PC-9 (cell line): ENCODE measurements around the gene CYGB. TPM values are rescaled to one million over a fixed set of nuclear protein-coding genes. Genes with fewer than 3 reads are reported as not detected.

Experiments
- BruUV-seq: library from RNA; stranded (reverse); fragments of 400-500 nt; replicated peaks from 2 replicates; lab custom pipeline; 2021; lab: Mats Ljungman, UMichigan
- CTCF ChIA-PET: fragments of 300-600 bp; sonication (Branson Sonifier 250); formaldehyde crosslinking; loops from one replicate; lab custom pipeline; 2022; ENCODE audit warnings: antibody characterized with exemption; lab: Charles Lee
- POLR2A ChIA-PET: fragments of 300-600 bp; sonication (Branson Sonifier 250); formaldehyde crosslinking; loops from one replicate; lab custom pipeline; 2022; ENCODE audit warnings: antibody characterized with exemption; ENCODE audit not compliant: unreplicated experiment; lab: Charles Lee
- DNase-seq, 2 experiments: peaks; one replicate each; pipeline versions ENCODE4 v3.0.0 to v3.0.0-alpha.2; 2015 to 2022; ENCODE audit warnings: mixed read lengths in 1 of 2
- H2AFZ ChIP-seq: fragments of 200-600 bp; sonication (generic); 2 replicates; pipeline ENCODE4 v1.8.1; 2017; ENCODE audit warnings: antibody characterized with exemption
- H3F3A ChIP-seq: fragments of 200-600 bp; sonication (generic); 2 replicates; pipeline ENCODE4 v1.8.1; 2017; ENCODE audit warnings: antibody characterized with exemption, mild to moderate bottlenecking, low read depth; ENCODE audit not compliant: insufficient read depth
- H3K27ac ChIP-seq: fragments of 200-600 bp; sonication (generic); 2 replicates; pipeline ENCODE4 v1.6.1; 2016; ENCODE audit warnings: mixed run types
- H3K27me3 ChIP-seq: fragments of 200-600 bp; sonication (generic); 2 replicates; pipeline ENCODE4 v1.6.1; 2016; ENCODE audit warnings: low read depth, mixed run types; ENCODE audit not compliant: insufficient read depth
- H3K36me3 ChIP-seq: fragments of 200-600 bp; sonication (generic); 2 replicates; pipeline ENCODE4 v1.6.1; 2016; ENCODE audit warnings: low read depth, mixed run types
- H3K4me1 ChIP-seq: fragments of 200-600 bp; sonication (generic); replicated peaks from 2 replicates; pipeline ENCODE4 v1.6.1; 2016; ENCODE audit warnings: mixed run types; ENCODE audit not compliant: insufficient read depth
- H3K4me2 ChIP-seq: fragments of 200-600 bp; sonication (generic); 2 replicates; pipeline ENCODE4 v1.6.1; 2017; ENCODE audit warnings: mixed run types
- H3K4me3 ChIP-seq: fragments of 200-600 bp; sonication (generic); 2 replicates; pipeline ENCODE4 v1.6.1; 2016; ENCODE audit warnings: mixed run types
- H3K79me2 ChIP-seq: fragments of 200-600 bp; sonication (generic); 2 replicates; pipeline ENCODE4 v1.6.1; 2017; ENCODE audit warnings: low read depth, mixed run types
- H3K9me2 ChIP-seq: fragments of 200-600 bp; sonication (generic); 2 replicates; pipeline ENCODE4 v1.8.1; 2017; ENCODE audit warnings: mild to moderate bottlenecking; ENCODE audit not compliant: insufficient read depth
- H3K9me3 ChIP-seq: fragments of 200-600 bp; sonication (generic); 2 replicates; pipeline ENCODE4 v1.8.1; 2016; ENCODE audit warnings: low read depth; ENCODE audit not compliant: insufficient read depth
- H4K20me1 ChIP-seq: fragments of 200-600 bp; sonication (generic); 2 replicates; pipeline ENCODE4 v1.8.1; 2017; ENCODE audit not compliant: insufficient read depth
- CTCF ChIP-seq: fragments of 200-600 bp; sonication (generic); conservative IDR thresholded peaks from 2 replicates; pipeline ENCODE4 v1.6.1; 2017; ENCODE audit warnings: mixed run types, antibody characterized with exemption, mild to moderate bottlenecking, moderate library complexity
- EZH2 ChIP-seq: fragments of 200-600 bp; sonication (generic); IDR thresholded peaks from 2 replicates; pipeline ENCODE4 v1.8.0; 2017; ENCODE audit warnings: antibody characterized with exemption, low read depth
- intact Hi-C: fragments of 100-400 bp; cut with micrococcal nuclease; formaldehyde crosslinking; loops from one replicate; pipeline ENCODE4 v1.10.0; 2022; ENCODE audit not compliant: unreplicated experiment
- total RNA-seq: library from RNA; stranded (reverse); gene quantifications from 2 replicates; pipeline ENCODE4 v1.2.3, GENCODE V29; 2021

CYGB gene
- total RNA-seq, 1 experiment from 2014 or later, result 1.1 TPM

- Histone ChIP-seq H3K4me3 (no peak overlapping the region), H2AFZ (no peak overlapping the region), H4K20me1 (no peaks in the 10 kb centered on the region), H3K36me3 (no peaks in the 10 kb centered on the region), H3K4me1 (peaks cover 16% of the 10 kb centered on the region; the same call in 1 of the 2 replicates), H3F3A (no peaks in the 10 kb centered on the region), H3K4me2 (no peak overlapping the region), H3K9me3 (no peaks in the 10 kb centered on the region), H3K9me2 (no peaks in the 10 kb centered on the region), H3K27ac (no peak overlapping the region), H3K79me2 (no peaks in the 10 kb centered on the region), H3K27me3 (no peaks in the 10 kb centered on the region)
- TF ChIP-seq EZH2, result no peak
- no peak for TF ChIP-seq CTCF
- ChIA-PET CTCF (no interaction called here), POLR2A (no interaction called here)
- no peak for DNase-seq
- no TSS peak for BruUV-seq
- intact Hi-C loops, result no loop called here
These were observed 41.7 kb downstream of the CYGB start for GRCh38 chr17:76495663-76496400.

GRCh38 chr17:76493505-76494167, 43.9 kb downstream of the CYGB start:
- ChIA-PET CTCF (interaction anchor here (0.8 kb wide), 1 partner anchor 223 kb away, joined by 3 read pairs; no protein-coding TSS in a partner anchor), POLR2A (interaction anchor here (0.7 kb wide), 1 partner anchor 188 kb away, joined by 8 read pairs; no protein-coding TSS in a partner anchor)
- Histone ChIP-seq H3K9me2 (no peaks in the 10 kb centered on the region), H3K27me3 (no peaks in the 10 kb centered on the region), H3K27ac (no peak overlapping the region), H3K9me3 (no peaks in the 10 kb centered on the region), H3K4me2 (no peak overlapping the region), H3K4me3 (no peak overlapping the region), H3K79me2 (no peaks in the 10 kb centered on the region), H3F3A (no peaks in the 10 kb centered on the region), H3K4me1 (no peaks in the 10 kb centered on the region), H3K36me3 (no peaks in the 10 kb centered on the region), H4K20me1 (no peaks in the 10 kb centered on the region), H2AFZ (no peak overlapping the region)
- no peak for DNase-seq
- BruUV-seq, result no TSS peak
- intact Hi-C loops, result no loop called here
- no peak for TF ChIP-seq CTCF
- TF ChIP-seq EZH2, result no peak

GRCh38 chr17:76492989-76493501, 44.5 kb downstream of the CYGB start:
- CTCF ChIA-PET, result interaction anchor here (0.8 kb wide), 1 partner anchor 224 kb away, joined by 3 read pairs; no protein-coding TSS in a partner anchor
- POLR2A ChIA-PET, result interaction anchor here (0.6 to 0.7 kb wide), 3 partner anchors 13 to 188 kb away, joined by 3 to 8 read pairs (median 3); no protein-coding TSS in a partner anchor
- no peaks in the 10 kb centered on the region for H3K4me1 ChIP-seq
- no peak overlapping the region for H3K4me2 ChIP-seq
- H4K20me1 ChIP-seq, result no peaks in the 10 kb centered on the region
- no peaks in the 10 kb centered on the region for H3K27me3 ChIP-seq
- DNase-seq, result peak in 1 of 2 experiments; percentile 50
- no peaks in the 10 kb centered on the region for H3F3A ChIP-seq
- intact Hi-C loops, result no loop called here
- H2AFZ ChIP-seq, result no peak overlapping the region
- H3K36me3 ChIP-seq, result no peaks in the 10 kb centered on the region
- no peaks in the 10 kb centered on the region for H3K79me2 ChIP-seq
- TF ChIP-seq EZH2 (no peak), CTCF (no peak)
- no TSS peak for BruUV-seq
- H3K9me3 ChIP-seq, result no peaks in the 10 kb centered on the region
- no peak overlapping the region for H3K4me3 ChIP-seq
- H3K27ac ChIP-seq, result no peak overlapping the region
- H3K9me2 ChIP-seq, result no peaks in the 10 kb centered on the region
